Skeletal muscle satellite cell (primary cell): Measurements from ENCODE around the gene TFAP2A.

ENCODE experiments used
- H3K27me3 ChIP-seq: 2 replicates; pipeline ENCODE4 v1.7.0; 2013; ENCODE audit warnings: low read length; ENCODE audit not compliant: control insufficient read depth, insufficient read depth
- H3K36me3 ChIP-seq: 2 replicates; pipeline ENCODE4 v1.7.0; 2013; ENCODE audit warnings: mild to moderate bottlenecking, control low read depth, low read length; ENCODE audit not compliant: insufficient read depth
- H3K4me1 ChIP-seq: 2 replicates; pipeline ENCODE4 v1.7.0; 2013; ENCODE audit warnings: low read length; ENCODE audit not compliant: control insufficient read depth, insufficient read depth
- H3K4me2 ChIP-seq: 2 replicates; pipeline ENCODE4 v1.7.0; 2013; ENCODE audit warnings: mild to moderate bottlenecking, low read length
- H3K4me3 ChIP-seq: 2 replicates; pipeline ENCODE4 v1.7.0; 2013; ENCODE audit warnings: low read length
- H3K9ac ChIP-seq: 2 replicates; pipeline ENCODE4 v1.7.0; 2013; ENCODE audit warnings: mild to moderate bottlenecking, low read depth, low read length, moderate library complexity
- H3K9me3 ChIP-seq: replicated peaks from 2 replicates; pipeline ENCODE4 v1.7.0; 2013; ENCODE audit warnings: mild to moderate bottlenecking, control low read depth, low read length

TFAP2A gene

GRCh38 chr6:10416863-10417641 is 2.2 kb upstream of the TFAP2A start:
- no peak overlapping the region for H3K9ac ChIP-seq
- H3K27me3 ChIP-seq, result peaks cover 96% of the 10 kb centered on the region
- H3K36me3 ChIP-seq, result no peaks in the 10 kb centered on the region
- H3K4me2 ChIP-seq, result peak overlapping the region; percentile 29
- H3K9me3 ChIP-seq, result no peaks in the 10 kb centered on the region
- no peak overlapping the region for H3K4me3 ChIP-seq
- peaks cover 19% of the 10 kb centered on the region for H3K4me1 ChIP-seq

- Histone ChIP-seq H3K4me3 (no peak overlapping the region), H3K9me3 (no peaks in the 10 kb centered on the region), H3K4me1 (peaks cover 24% of the 10 kb centered on the region), H3K27me3 (peaks cover 96% of the 10 kb centered on the region), H3K4me2 (no peak overlapping the region), H3K36me3 (no peaks in the 10 kb centered on the region), H3K9ac (no peak overlapping the region)
Observed at GRCh38 chr6:10416516-10416862, 1.6 kb upstream of the TFAP2A start.

- Histone ChIP-seq H3K27me3 (peaks cover 96% of the 10 kb centered on the region), H3K36me3 (no peaks in the 10 kb centered on the region), H3K4me1 (peaks cover 30% of the 10 kb centered on the region), H3K4me3 (peak overlapping the region; percentile 54), H3K9ac (no peak overlapping the region), H3K4me2 (peak overlapping the region; percentile 92), H3K9me3 (no peaks in the 10 kb centered on the region)
Observed at GRCh38 chr6:10415617-10416480, 975 bp upstream of the TFAP2A start.

- Histone ChIP-seq H3K9me3 (no peaks in the 10 kb centered on the region), H3K27me3 (peaks cover 95% of the 10 kb centered on the region), H3K36me3 (no peaks in the 10 kb centered on the region), H3K9ac (no peak overlapping the region), H3K4me3 (peak overlapping the region; percentile 54), H3K4me1 (peaks cover 30% of the 10 kb centered on the region), H3K4me2 (peak overlapping the region; percentile 92)
Observed at GRCh38 chr6:10413850-10414738, 780 bp downstream of the TFAP2A start.

- peak overlapping the region; percentile 78 for H3K4me3 ChIP-seq
- H3K4me1 ChIP-seq, result peaks cover 30% of the 10 kb centered on the region
- H3K9ac ChIP-seq, result no peak overlapping the region
- no peaks in the 10 kb centered on the region for H3K36me3 ChIP-seq
- no peaks in the 10 kb centered on the region for H3K9me3 ChIP-seq
- H3K27me3 ChIP-seq, result peaks cover 95% of the 10 kb centered on the region
- H3K4me2 ChIP-seq, result peak overlapping the region; percentile 92
Observed at GRCh38 chr6:10413262-10413849, 1.5 kb downstream of the TFAP2A start.

- Histone ChIP-seq H3K9ac (peak overlapping the region; percentile 36), H3K36me3 (no peaks in the 10 kb centered on the region), H3K4me3 (peak overlapping the region; percentile 78), H3K4me1 (peaks cover 30% of the 10 kb centered on the region), H3K4me2 (peak overlapping the region; percentile 92), H3K9me3 (no peaks in the 10 kb centered on the region), H3K27me3 (peaks cover 95% of the 10 kb centered on the region)
Observed at GRCh38 chr6:10412461-10413261, 2.2 kb downstream of the TFAP2A start.

GRCh38 chr6:10411971-10412460 is 2.9 kb downstream of the TFAP2A start:
- peaks cover 95% of the 10 kb centered on the region for H3K27me3 ChIP-seq
- no peaks in the 10 kb centered on the region for H3K9me3 ChIP-seq
- no peaks in the 10 kb centered on the region for H3K36me3 ChIP-seq
- H3K4me2 ChIP-seq, result peak overlapping the region; percentile 92
- no peak overlapping the region for H3K9ac ChIP-seq
- peak overlapping the region; percentile 78 for H3K4me3 ChIP-seq
- peaks cover 30% of the 10 kb centered on the region for H3K4me1 ChIP-seq

GRCh38 chr6:10411131-10411970 is 3.5 kb downstream of the TFAP2A start:
- Histone ChIP-seq H3K27me3 (peaks cover 95% of the 10 kb centered on the region), H3K4me2 (peak overlapping the region; percentile 92), H3K4me1 (peaks cover 30% of the 10 kb centered on the region), H3K36me3 (no peaks in the 10 kb centered on the region), H3K9ac (no peak overlapping the region), H3K9me3 (no peaks in the 10 kb centered on the region), H3K4me3 (peak overlapping the region; percentile 78)

GRCh38 chr6:10410207-10411050 is 4.4 kb downstream of the TFAP2A start:
- H3K27me3 ChIP-seq, result peaks cover 87% of the 10 kb centered on the region
- no peak overlapping the region for H3K4me2 ChIP-seq
- peaks cover 30% of the 10 kb centered on the region for H3K4me1 ChIP-seq
- H3K9me3 ChIP-seq, result no peaks in the 10 kb centered on the region
- H3K9ac ChIP-seq, result no peak overlapping the region
- H3K4me3 ChIP-seq, result no peak overlapping the region
- H3K36me3 ChIP-seq, result no peaks in the 10 kb centered on the region
